NCI-H69 (cell line): Measurements from ENCODE around the gene P4HB.

Source experiments
- DNase-seq: peaks from one replicate; lab custom pipeline; 2025; lab: John Stamatoyannopoulos, UW

Gene P4HB

GRCh38 chr17:81898029-81898866 is 37.9 kb upstream of the P4HB start:
- no peak for DNase-seq

GRCh38 chr17:81895400-81895799 is 35.1 kb upstream of the P4HB start:
- no peak for DNase-seq

- no peak for DNase-seq
Observed at GRCh38 chr17:81891303-81891552, 30.9 kb upstream of the P4HB start.

- peak; percentile 52 for DNase-seq
Observed at GRCh38 chr17:81890447-81891302, 30.3 kb upstream of the P4HB start.

GRCh38 chr17:81889602-81890001 is 29.3 kb upstream of the P4HB start:
- no peak for DNase-seq

- DNase-seq: no peak
Observed at GRCh38 chr17:81888988-81889595, 28.8 kb upstream of the P4HB start.

GRCh38 chr17:81888105-81888987 is 28.0 kb upstream of the P4HB start:
- DNase-seq: no peak

GRCh38 chr17:81885869-81886548 is 25.7 kb upstream of the P4HB start:
- no peak for DNase-seq

GRCh38 chr17:81885454-81885853 is 25.1 kb upstream of the P4HB start:
- DNase-seq: no peak

- DNase-seq: no peak
Observed at GRCh38 chr17:81884968-81885367, 24.6 kb upstream of the P4HB start.

- no peak for DNase-seq
Observed at GRCh38 chr17:81884520-81884919, 24.2 kb upstream of the P4HB start.

- DNase-seq: no peak
Observed at GRCh38 chr17:81879121-81879520, 18.8 kb upstream of the P4HB start.

GRCh38 chr17:81878294-81878693 is 18.0 kb upstream of the P4HB start:
- no peak for DNase-seq

- DNase-seq: no peak
Observed at GRCh38 chr17:81877569-81877968, 17.2 kb upstream of the P4HB start.

- peak; percentile 95 for DNase-seq
Observed at GRCh38 chr17:81871387-81872230, 11.3 kb upstream of the P4HB start.

GRCh38 chr17:81870981-81871386 is 10.6 kb upstream of the P4HB start, which contains the start of gene ARHGDIA:
Gene ARHGDIA, minus strand, starts transcription at chr17:81871337. Its CDS starts 1,407 bp downstream, at chr17:81869930.
- DNase-seq: no peak

GRCh38 chr17:81870131-81870980 is 10.0 kb upstream of the P4HB start:
- peak; percentile 66 for DNase-seq

- no peak for DNase-seq
Observed at GRCh38 chr17:81869221-81870130, 9.1 kb upstream of the P4HB start.
